Transverse colon (tissue), 4 donors: ENCODE measurements around the gene VGLL3.

Experiments used
- CTCF ChIP-seq, 5 experiments: fragments of 200-600 bp in 3 of 5; fragments of 450-650 bp in 2 of 5; sonication (generic) in 3 of 5; IDR thresholded peaks; 1 replicate in 2 of 5; 2 replicates in 3 of 5; pipeline ENCODE4 v1.5.1; 2016 to 2017; ENCODE audit warnings: antibody characterized with exemption in 5 of 5, inconsistent platforms in 3 of 5, mild to moderate bottlenecking in 2 of 5, moderate library complexity in 1 of 5
- POLR2A ChIP-seq: fragments of 450-650 bp; IDR thresholded peaks from one replicate; pipeline ENCODE4 v1.6.1; 2016; ENCODE audit warnings: antibody characterized with exemption, mild to moderate bottlenecking, moderate library complexity
- POLR2AphosphoS5 ChIP-seq, 3 donors: sonication (generic); formaldehyde crosslinking; IDR thresholded peaks; one replicate each; pipeline ENCODE4 v1.6.1; 2016; ENCODE audit warnings: antibody characterized with exemption in 3 of 3

GRCh38 chr3:86930181-86930580, 60.8 kb downstream of the VGLL3 start:
- TF ChIP-seq POLR2A (no peak), POLR2AphosphoS5 (IDR thresholded peaks at IDR 0.05) (no peak), CTCF (IDR thresholded peaks at IDR 0.05) (no peak)
